GM18517 (cell line): Measurements from ENCODE around the gene SPEN.
"Not testable (repeated sequence)": the region's sequence is repeated elsewhere in the genome, so short reads cannot be mapped to it uniquely, and the experiment has no call there.

Source experiments
- ATAC-seq: cut with Tn5 transposase; IDR thresholded peaks from one replicate; pipeline ENCODE4 v1.9.1; 2021; ENCODE audit warnings: mild to moderate bottlenecking, moderate library complexity; ENCODE audit not compliant: unreplicated experiment

Gene SPEN

GRCh38 chr1:15847100-15847892 lies at the start of gene SPEN:
TSS of gene SPEN (plus strand) at chr1:15847707. CDS start at chr1:15848068, 361 bp downstream.
- ATAC-seq = peak; percentile 54

GRCh38 chr1:15799004-15799867 lies 48.3 kb upstream of the SPEN start:
- no peak for ATAC-seq

- no peak for ATAC-seq
Observed at GRCh38 chr1:15799928-15800835, 47.3 kb upstream of the SPEN start.

DNA sequence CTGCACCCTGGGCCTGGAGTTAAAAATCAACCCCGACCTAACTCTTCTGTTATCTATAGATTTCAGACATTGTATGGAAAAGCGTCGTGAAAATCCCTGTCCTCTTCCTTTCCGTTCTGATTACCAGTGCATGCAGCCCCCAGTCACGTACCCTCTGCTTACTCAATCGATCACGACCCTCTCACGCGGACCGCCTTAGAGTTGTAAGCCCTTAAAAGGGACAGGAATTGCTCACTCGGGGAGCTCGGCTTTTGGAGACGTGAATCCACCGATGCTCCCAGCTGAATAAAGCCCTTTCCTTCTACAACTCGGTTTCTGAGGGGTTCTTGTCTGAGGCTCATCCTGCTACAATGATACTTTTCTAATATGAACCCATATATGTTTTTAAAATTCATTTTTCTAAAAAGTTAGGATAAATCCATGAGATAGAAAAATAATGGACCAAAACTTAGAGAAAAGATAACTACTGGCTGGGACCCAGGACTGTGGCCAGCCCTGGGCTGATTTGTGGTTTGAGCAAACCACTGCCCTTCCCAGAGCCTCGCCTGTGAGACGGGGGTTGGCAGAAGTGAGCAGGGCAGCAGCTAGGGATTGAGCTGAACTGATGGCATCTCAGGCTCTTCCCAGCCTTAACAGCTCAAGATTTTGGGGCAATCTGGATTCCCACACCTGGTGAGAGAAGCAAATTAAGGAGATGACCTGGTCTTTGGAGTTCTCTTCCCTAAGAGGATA lies 45.1 kb upstream of the SPEN start:
- no peak for ATAC-seq

- no peak for ATAC-seq
Observed at GRCh38 chr1:15803380-15803779, 44.1 kb upstream of the SPEN start.

GRCh38 chr1:15804060-15804459 lies 43.4 kb upstream of the SPEN start:
- no peak for ATAC-seq

GRCh38 chr1:15807121-15807520 lies 40.4 kb upstream of the SPEN start:
- ATAC-seq = no peak

DNA sequence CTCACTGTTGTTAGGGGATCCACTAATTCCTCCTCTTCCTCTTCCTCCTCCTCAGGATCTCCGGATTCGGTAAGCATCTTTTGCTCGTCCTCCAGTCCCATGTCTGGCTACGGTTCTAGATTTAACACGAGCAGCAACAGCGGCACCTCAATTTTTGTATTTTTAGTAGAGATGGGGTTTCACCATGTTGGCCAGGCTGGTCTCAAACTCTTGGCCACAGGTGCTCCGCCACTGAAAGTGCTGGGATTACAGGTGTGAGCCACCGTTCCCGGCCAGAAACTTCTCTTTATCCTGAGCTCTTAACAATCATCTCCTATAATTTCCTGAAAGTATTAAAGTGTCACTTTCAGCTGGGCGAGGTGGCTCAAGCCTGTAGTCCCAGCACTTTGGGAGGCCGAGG lies 40.0 kb upstream of the SPEN start, which contains the start of gene UQCRHL:
Gene UQCRHL (minus strand): TSS at position 101 of the 400 bp plus-strand sequence. CDS start 0 bp downstream, at position 101.
- not testable (repeated sequence) for ATAC-seq

DNA sequence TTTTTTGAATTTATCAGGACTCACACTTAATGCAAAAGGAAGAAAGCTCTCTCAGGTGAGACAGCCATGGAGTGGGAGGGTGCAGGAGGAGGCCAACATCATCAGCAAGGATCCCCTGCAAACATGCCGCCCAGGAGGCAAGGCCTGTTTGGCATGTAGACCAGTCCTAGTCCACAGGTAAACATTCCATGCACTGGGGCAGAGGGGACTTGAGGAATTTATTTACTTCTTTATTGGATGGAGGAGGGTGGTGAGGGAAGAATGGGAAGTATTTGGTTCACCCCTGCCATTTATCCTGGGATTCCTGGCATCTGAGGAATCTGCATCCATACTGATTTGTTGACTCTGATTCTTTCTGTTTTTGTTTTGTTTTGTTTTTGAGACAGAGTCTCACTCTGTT lies 38.6 kb upstream of the SPEN start:
- no peak for ATAC-seq

DNA sequence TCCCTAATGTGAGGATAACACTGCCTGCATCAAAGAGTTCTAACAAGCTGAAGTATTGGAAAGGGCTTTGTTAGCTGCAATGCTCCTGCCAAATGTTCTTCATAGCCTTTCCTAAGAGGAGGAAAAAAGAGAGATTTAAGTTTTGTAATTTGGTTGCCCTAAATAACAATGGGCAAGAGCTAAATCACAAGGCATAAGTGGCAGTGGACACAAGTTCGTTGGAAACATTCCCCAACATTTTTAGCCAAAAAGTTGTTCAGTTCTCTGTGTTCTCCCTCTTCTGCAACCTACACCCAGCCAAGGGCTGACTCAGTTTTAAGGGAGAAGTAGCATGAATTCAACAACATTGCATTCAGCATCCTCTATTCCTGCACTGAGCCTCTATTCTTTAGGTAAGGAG lies 37.4 kb upstream of the SPEN start:
- no peak for ATAC-seq

DNA sequence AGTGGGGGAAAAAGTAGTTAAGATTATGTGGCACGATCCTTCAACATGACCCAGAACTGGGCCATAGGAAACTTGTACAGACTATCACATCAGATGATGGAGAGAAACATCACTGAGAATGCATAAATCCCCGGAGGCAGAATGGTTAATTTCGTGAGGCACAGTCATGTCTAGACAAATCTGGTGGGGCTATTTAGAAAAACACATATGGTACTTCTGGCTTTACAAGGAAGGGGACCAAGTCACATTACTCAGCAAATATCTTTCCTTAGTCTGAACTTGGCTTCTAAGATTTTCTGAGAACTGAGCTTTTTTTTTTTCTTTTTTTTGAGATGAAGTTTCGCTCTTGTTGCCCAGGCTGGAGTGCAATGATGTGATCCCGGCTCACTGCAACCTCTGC lies 30.8 kb upstream of the SPEN start:
- ATAC-seq = no peak

GRCh38 chr1:15820478-15820877 lies 27.0 kb upstream of the SPEN start:
- ATAC-seq = no peak

GRCh38 chr1:15825800-15826199 lies 21.7 kb upstream of the SPEN start:
- ATAC-seq = no peak

DNA sequence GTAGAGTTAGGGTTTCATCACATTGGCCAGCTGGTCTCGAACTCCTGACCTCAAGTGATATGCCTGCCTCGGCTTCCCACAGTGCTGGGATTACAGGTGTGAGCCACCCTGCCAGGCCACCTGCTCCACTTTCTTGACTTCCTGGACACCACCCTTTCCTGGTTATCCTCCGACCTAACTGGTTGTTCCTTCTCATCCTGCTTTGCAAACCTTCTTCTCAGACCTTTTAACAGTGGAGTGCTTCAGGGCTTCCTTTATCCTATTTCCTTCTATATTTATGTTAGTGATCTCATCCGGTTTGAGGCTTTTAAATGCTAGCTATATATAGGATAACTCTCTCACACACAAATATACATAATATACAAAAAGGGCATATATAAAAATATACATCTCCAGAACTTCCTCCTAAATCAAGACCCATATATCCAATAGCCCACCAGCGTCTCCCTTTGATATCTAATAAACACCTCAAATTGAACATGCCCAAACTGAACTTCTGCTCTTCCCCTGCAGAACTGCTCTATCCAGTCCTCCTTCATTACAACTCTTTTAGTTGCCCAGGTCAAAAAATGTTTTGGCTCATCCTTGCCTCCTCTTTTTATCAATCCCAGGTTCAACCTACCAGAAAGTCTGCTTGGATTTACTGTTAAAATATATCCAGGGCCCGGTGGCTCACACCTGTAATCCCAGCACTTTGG lies 20.5 kb upstream of the SPEN start:
- no peak for ATAC-seq

- not testable (repeated sequence) for ATAC-seq
Observed at GRCh38 chr1:15827567-15827966, 19.9 kb upstream of the SPEN start.

DNA sequence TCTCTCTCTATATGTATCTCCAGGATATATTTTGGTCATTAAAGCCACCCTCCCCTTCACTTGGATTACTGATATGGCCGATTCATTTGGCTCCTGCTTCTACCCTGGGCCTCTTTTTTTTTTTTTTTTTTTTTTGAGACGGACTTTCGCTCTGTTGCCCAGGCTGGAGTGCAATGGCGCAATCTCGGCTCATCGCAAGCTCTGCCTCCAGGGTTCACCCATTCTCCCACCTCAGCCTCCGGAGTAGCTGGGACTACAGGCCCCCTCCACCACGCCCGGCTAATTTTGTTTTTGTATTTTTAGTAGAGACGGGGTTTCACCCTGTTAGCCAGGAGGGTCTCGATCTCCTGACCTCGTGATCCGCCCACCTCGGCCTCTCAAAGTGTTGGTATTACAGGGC lies 18.6 kb upstream of the SPEN start:
- ATAC-seq = not testable (repeated sequence)

DNA sequence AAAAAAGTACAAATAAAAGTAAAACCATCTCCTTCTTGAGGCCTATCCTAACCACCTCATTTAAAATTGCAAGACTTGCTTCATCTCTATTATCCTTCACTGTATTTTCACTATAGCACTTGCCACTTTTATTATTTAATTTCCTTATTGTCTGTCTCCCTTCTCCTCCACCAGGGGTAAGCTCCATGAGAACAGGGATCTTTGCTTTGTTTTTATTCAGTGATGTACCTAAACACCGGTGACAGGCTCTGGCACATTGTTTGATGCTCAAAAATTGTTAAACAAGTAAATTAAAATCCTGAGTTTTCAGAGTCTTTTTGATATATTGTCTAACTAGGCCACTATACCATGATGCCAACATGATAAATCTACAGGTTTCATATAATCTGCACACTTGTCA lies 17.2 kb upstream of the SPEN start:
- ATAC-seq = no peak

DNA sequence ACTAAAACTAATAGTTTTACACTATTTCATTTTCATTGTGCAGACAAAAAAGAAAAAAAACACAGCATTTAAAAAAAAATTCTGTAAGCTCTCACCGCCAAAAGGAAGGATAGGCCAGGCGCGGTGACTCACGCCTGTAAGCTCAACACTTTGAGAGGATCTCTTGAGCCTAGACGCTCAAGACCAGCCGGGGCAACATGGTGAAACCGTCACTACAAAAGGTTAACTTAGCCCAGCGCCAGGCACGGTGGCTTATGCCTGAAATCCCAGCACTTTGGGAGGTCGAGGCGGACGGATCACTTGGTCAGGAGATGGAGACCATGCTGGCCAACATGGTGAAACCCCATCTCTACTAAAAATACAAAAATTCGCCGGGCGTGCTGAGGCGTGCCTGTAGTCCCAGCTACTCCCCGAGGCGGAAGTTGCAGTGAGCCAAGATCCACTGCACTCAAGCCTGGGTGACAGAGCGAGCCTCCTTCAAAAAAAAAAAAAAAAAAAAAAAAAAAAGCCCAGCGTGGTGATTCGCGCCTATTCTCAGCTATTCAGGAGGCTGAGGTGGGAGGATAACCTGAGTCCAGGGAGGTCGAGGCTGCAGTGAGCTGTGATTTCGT lies 14.3 kb upstream of the SPEN start:
- no peak for ATAC-seq

DNA sequence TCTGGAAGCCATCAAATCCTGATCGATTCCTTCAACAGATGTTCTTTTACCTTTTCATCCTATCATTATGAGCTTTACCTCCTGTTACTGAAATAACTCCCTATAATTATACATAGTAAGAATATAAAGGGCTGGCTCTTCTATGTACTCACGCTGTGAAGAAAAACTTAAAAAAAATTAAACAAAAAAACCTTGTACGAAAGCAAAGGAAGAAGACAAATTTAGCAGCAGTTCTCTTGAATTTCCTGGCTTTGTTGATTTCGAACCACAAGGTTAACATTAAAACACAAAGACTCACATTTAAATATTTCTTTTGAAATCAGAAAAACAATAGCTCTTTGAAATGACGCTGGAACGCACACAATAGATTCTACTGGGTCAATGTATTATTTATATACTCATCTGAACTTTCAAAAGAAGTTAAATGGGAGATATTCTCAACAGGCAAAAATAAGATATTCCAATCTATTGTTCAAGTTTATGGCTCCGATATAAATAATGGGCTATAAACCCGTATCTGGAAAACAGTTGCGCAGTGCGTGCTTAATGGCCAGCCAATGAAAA lies 13.6 kb upstream of the SPEN start:
- no peak for ATAC-seq
